H1 (cell line): ENCODE measurements around the gene POLE3. TPM values are rescaled to one million over a fixed set of nuclear protein-coding genes. Genes with fewer than 3 reads are reported as not detected.

Experiments used
- CTCF ChIA-PET: fragments of 300-600 bp; sonication (Branson Sonifier 250); formaldehyde crosslinking; loops from one replicate; lab custom pipeline; 2021; ENCODE audit not compliant: partially characterized antibody; lab: Charles Lee
- POLR2A ChIA-PET: fragments of 300-600 bp; sonication (Branson Sonifier 250); formaldehyde crosslinking; loops from one replicate; lab custom pipeline; 2021; ENCODE audit warnings: inconsistent platforms; ENCODE audit not compliant: partially characterized antibody; lab: Charles Lee
- DNase-seq, 2 experiments: peaks; one replicate each; pipeline versions ENCODE4 v3.0.0 to v3.0.0-alpha.2; 2010 to 2022; ENCODE audit warnings: low spot score in 2 of 2, low read depth in 1 of 2, mixed read lengths in 1 of 2
- FAIRE-seq: peaks from 2 replicates; lab custom pipeline; 2011; peaks lifted over from hg19 to GRCh38; lab: Jason Lieb, UNC
- H2AFZ ChIP-seq: 2 replicates; pipeline ENCODE4 v1.8.1; 2012; ENCODE audit warnings: low read length, inconsistent platforms
- H2AK5ac ChIP-seq: 2 replicates; pipeline ENCODE4 v1.6.1; 2013; ENCODE audit warnings: low read depth, low read length
- H2BK120ac ChIP-seq: replicated peaks from 2 replicates; pipeline ENCODE3; 2013; ENCODE audit warnings: low read depth, low read length, inconsistent platforms
- H2BK12ac ChIP-seq: 2 replicates; pipeline ENCODE4 v1.6.1; 2013; ENCODE audit warnings: low read depth, low read length
- H2BK15ac ChIP-seq: 2 replicates; pipeline ENCODE4 v1.6.1; 2013; ENCODE audit warnings: low read length
- H2BK20ac ChIP-seq: 2 replicates; pipeline ENCODE4 v1.6.1; 2013; ENCODE audit warnings: low read length
- H2BK5ac ChIP-seq: 2 replicates; pipeline ENCODE4 v1.6.1; 2013; ENCODE audit warnings: low read depth, low read length
- H3K14ac ChIP-seq: 2 replicates; pipeline ENCODE4 v1.6.1; 2013; ENCODE audit warnings: inconsistent platforms; ENCODE audit not compliant: insufficient read length
- H3K18ac ChIP-seq: 2 replicates; pipeline ENCODE4 v1.6.1; 2013; ENCODE audit warnings: low read length; ENCODE audit errors: extremely low read depth
- H3K23ac ChIP-seq: 2 replicates; pipeline ENCODE4 v1.6.1; 2013; ENCODE audit warnings: inconsistent platforms; ENCODE audit not compliant: insufficient read length
- H3K23me2 ChIP-seq: 2 replicates; pipeline ENCODE4 v1.6.1; 2013; ENCODE audit warnings: low read depth, low read length
- H3K27ac ChIP-seq: 2 replicates; pipeline ENCODE4 v1.6.1; 2011; ENCODE audit warnings: low read depth, low read length, inconsistent platforms
- H3K27me3 ChIP-seq, 4 experiments: replicated peaks in 1 of 4; 1 replicate in 1 of 4; 2 replicates in 3 of 4; pipeline versions ENCODE4 v1.6.1 to v1.8.1; 2011 to 2013; ENCODE audit warnings: low read length in 3 of 4, mild to moderate bottlenecking in 3 of 4, inconsistent platforms in 2 of 4, mixed read lengths in 2 of 4, moderate library complexity in 1 of 4; ENCODE audit not compliant: control insufficient read depth in 3 of 4, insufficient read depth in 3 of 4; ENCODE audit errors: extremely low read depth in 1 of 4
- H3K36me3 ChIP-seq, 4 experiments: 2 replicates each; pipeline versions ENCODE4 v1.6.1 to v1.8.1; 2011 to 2013; ENCODE audit warnings: mild to moderate bottlenecking in 4 of 4, low read length in 3 of 4, moderate library complexity in 2 of 4, control low read depth in 1 of 4, inconsistent platforms in 1 of 4; ENCODE audit not compliant: insufficient read depth in 4 of 4, control insufficient read depth in 2 of 4
- H3K4ac ChIP-seq: replicated peaks from 2 replicates; pipeline ENCODE3; 2013; ENCODE audit warnings: low read length, low read depth, mixed read lengths, inconsistent platforms; ENCODE audit not compliant: insufficient read length
- H3K4me1 ChIP-seq, 4 experiments: replicated peaks in 1 of 4; 1 replicate in 1 of 4; 2 replicates in 3 of 4; pipeline versions ENCODE4 v1.6.1 to v1.8.1; 2011 to 2013; ENCODE audit warnings: low read length in 3 of 4, inconsistent platforms in 2 of 4, mixed read lengths in 1 of 4; ENCODE audit not compliant: insufficient read depth in 4 of 4, control insufficient read depth in 3 of 4
- H3K4me2 ChIP-seq, 2 experiments: 2 replicates each; pipeline versions ENCODE4 v1.6.1 to v1.8.1; 2011 to 2013; ENCODE audit warnings: low read depth in 2 of 2, low read length in 2 of 2, control low read depth in 1 of 2, inconsistent platforms in 1 of 2, mild to moderate bottlenecking in 1 of 2; ENCODE audit not compliant: insufficient read depth in 1 of 2
- H3K4me3 ChIP-seq, 4 experiments: fragments of 200-600, 300-600 bp in 1 of 4; sonication (generic), shearing (Covaris generic), sonication (Bioruptor Twin) in 1 of 4; 2 replicates each; pipeline versions ENCODE4 v1.5.1 to v1.8.1; 2011 to 2016; ENCODE audit warnings: low read length in 4 of 4, low read depth in 3 of 4, control low read depth in 2 of 4, inconsistent platforms in 2 of 4, mild to moderate bottlenecking in 2 of 4, mixed read lengths in 1 of 4, moderate library complexity in 1 of 4; ENCODE audit not compliant: insufficient read depth in 2 of 4; ENCODE audit errors: extremely low read depth in 1 of 4
- H3K56ac ChIP-seq: replicated peaks from 2 replicates; pipeline ENCODE3; 2013; ENCODE audit warnings: low read depth, mild to moderate bottlenecking, mixed read lengths, low read length, inconsistent platforms; ENCODE audit not compliant: insufficient read length
- H3K79me1 ChIP-seq: 2 replicates; pipeline ENCODE4 v1.6.1; 2013; ENCODE audit warnings: low read depth, low read length, control low read depth
- H3K79me2 ChIP-seq, 2 experiments: 2 replicates each; pipeline versions ENCODE4 v1.6.1 to v1.8.1; 2012 to 2013; ENCODE audit warnings: low read length in 2 of 2, mild to moderate bottlenecking in 2 of 2, inconsistent platforms in 1 of 2; ENCODE audit not compliant: insufficient read depth in 2 of 2, control insufficient read depth in 1 of 2
- H3K9ac ChIP-seq, 4 experiments: replicated peaks in 1 of 4; 1 replicate in 1 of 4; 2 replicates in 3 of 4; pipeline versions ENCODE4 v1.6.1 to v1.8.1; 2011 to 2013; ENCODE audit warnings: low read depth in 3 of 4, low read length in 3 of 4, control low read depth in 2 of 4, mild to moderate bottlenecking in 2 of 4, moderate library complexity in 2 of 4, inconsistent platforms in 1 of 4; ENCODE audit errors: extremely low read depth in 1 of 4
- H3K9me3 ChIP-seq, 2 experiments: 2 replicates each; pipeline versions ENCODE4 v1.6.1 to v1.8.1; 2012 to 2013; ENCODE audit warnings: mild to moderate bottlenecking in 2 of 2, moderate library complexity in 2 of 2, control low read depth in 1 of 2, inconsistent platforms in 1 of 2, low read depth in 1 of 2, low read length in 1 of 2, mixed read lengths in 1 of 2; ENCODE audit not compliant: insufficient read depth in 2 of 2
- H4K20me1 ChIP-seq, 2 experiments: replicated peaks in 1 of 2; 2 replicates each; pipeline versions ENCODE3 to v1.8.1; 2011 to 2013; ENCODE audit warnings: inconsistent platforms in 2 of 2, low read length in 2 of 2, mild to moderate bottlenecking in 1 of 2; ENCODE audit not compliant: insufficient read depth in 2 of 2, control insufficient read depth in 1 of 2
- H4K5ac ChIP-seq: 2 replicates; pipeline ENCODE4 v1.6.1; 2013; ENCODE audit warnings: low read length, low read depth, mixed read lengths, inconsistent platforms; ENCODE audit not compliant: insufficient read length
- H4K8ac ChIP-seq: 2 replicates; pipeline ENCODE4 v1.8.0; 2013; ENCODE audit warnings: mild to moderate bottlenecking, moderate library complexity, low read length, inconsistent platforms; ENCODE audit not compliant: insufficient read depth; ENCODE audit errors: extremely low read depth
- H4K91ac ChIP-seq: replicated peaks from 2 replicates; pipeline ENCODE3; 2013; ENCODE audit warnings: low read length, mixed read lengths, inconsistent platforms; ENCODE audit not compliant: insufficient read length
- NANOG ChIP-seq: IDR thresholded peaks from 2 replicates; pipeline ENCODE4 v1.6.1; 2011; ENCODE audit warnings: low read length, low read depth, mild to moderate bottlenecking, inconsistent platforms; ENCODE audit not compliant: insufficient read depth, poor library complexity, severe bottlenecking
- NRF1 ChIP-seq: IDR thresholded peaks from 2 replicates; pipeline ENCODE4 v1.6.1; 2011; ENCODE audit warnings: mild to moderate bottlenecking, low read depth, low read length, improper control_type of control experiment
- USF2 ChIP-seq: IDR thresholded peaks from 2 replicates; pipeline ENCODE4 v1.6.1; 2011; ENCODE audit warnings: low read length, improper control_type of control experiment
- WGBS, 2 experiments: shearing (Covaris generic) in 1 of 2; methylation state at CpG; one replicate each; pipeline versions ENCODE4 v1.1.6 to v1.1.7; 2013 to 2015; ENCODE audit warnings: low lambda C conversion rate in 2 of 2, mixed read lengths in 2 of 2, inconsistent platforms in 1 of 2, low coverage in 1 of 2, missing lambda C conversion rate in 1 of 2; ENCODE audit not compliant: insufficient replicate concordance in 2 of 2, insufficient coverage in 1 of 2, insufficient read length in 1 of 2; ENCODE audit errors: extremely low coverage in 1 of 2, missing lambda C conversion rate in 1 of 2; 5-methylcytosine and 5-hydroxymethylcytosine counted together
- polyA plus RNA-seq, 7 experiments: library from polyadenylated mRNA; depleted of rRNA in 3 of 7; stranded (reverse) in 5 of 7; unstranded in 2 of 7; fragments of >200 nt in 5 of 7; fragments of 200-250 nt in 2 of 7; gene quantifications; 1 replicate in 5 of 7; 2 replicates in 1 of 7; 4 replicates in 1 of 7; pipeline versions ENCODE4 v1.2.1 to v1.2.3, GENCODE V29; 2011 to 2013; ENCODE audit warnings: missing spikeins in 2 of 7, mixed read lengths in 2 of 7
- total RNA-seq: library from RNA; stranded (reverse); fragmentation: NEBNext Ultra II Directional; extraction: Animal tissue kit (Norgen Biotek cat#: 25700); gene quantifications from 2 replicates; pipeline ENCODE4 v1.2.1, GENCODE V29; 2021

POLE3 gene
- total and polyA plus RNA-seq, 2 of the 8 experiments (the other 6 are each of a cell fraction or from before 2014, with no cell fraction given), result 52.7 to 77.3 TPM

GRCh38 chr9:113452113-113452605 is 41.7 kb upstream of the POLE3 start:
- FAIRE-seq (no peak), DNase-seq (no peak)
- H3K4me2 ChIP-seq, result no peak overlapping the region
- no peak overlapping the region for H3K4me3 ChIP-seq
- ChIA-PET POLR2A (interaction anchor here (1.7 kb wide), 1 partner anchor 14 kb away, joined by 6 read pairs; no protein-coding TSS in a partner anchor), CTCF (interaction anchor here (0.8 to 10.1 kb wide), 4 partner anchors 11 to 206 kb away, joined by 3 to 191 read pairs (median 78); partner anchors contain the start of gene RGS3)
- no peak overlapping the region for H3K23ac ChIP-seq
- H3K23me2 ChIP-seq, result peaks cover 2% of the 10 kb centered on the region; the same call in 1 of the 2 replicates
- no peak overlapping the region for H2BK12ac ChIP-seq
- H3K9me3 ChIP-seq, result no peaks in the 10 kb centered on the region
- H3K4ac ChIP-seq, result no peak overlapping the region
- H3K14ac ChIP-seq, result no peak overlapping the region
- no peaks in the 10 kb centered on the region for H3K79me1 ChIP-seq
- no peak overlapping the region for H3K56ac ChIP-seq
- H2BK15ac ChIP-seq, result no peak overlapping the region
- H3K4me1 ChIP-seq, result peaks cover 0 to 5% (median 2%) of the 10 kb centered on the region in 4 experiments; a peak in 5 of 7 replicates
- no peaks in the 10 kb centered on the region for H4K20me1 ChIP-seq
- no peak overlapping the region for H3K9ac ChIP-seq
- no peaks in the 10 kb centered on the region for H3K27me3 ChIP-seq
- H2AFZ ChIP-seq, result no peak overlapping the region
- no peak overlapping the region for H2BK20ac ChIP-seq
- 81% methylated on average over 4 of the region's 4 CpGs; no CpG with 5 or more reads in 1 of the 2 experiments for WGBS, 2 experiments
- H3K36me3 ChIP-seq, result no peaks in the 10 kb centered on the region
- H2BK5ac ChIP-seq, result no peak overlapping the region
- no peak overlapping the region for H4K5ac ChIP-seq
- H3K27ac ChIP-seq, result no peak overlapping the region
- no peaks in the 10 kb centered on the region for H3K79me2 ChIP-seq
- no peak overlapping the region; the same call in 1 of the 2 replicates for H4K8ac ChIP-seq
- TF ChIP-seq USF2 (no peak), NANOG (no peak), NRF1 (no peak)
- no peak overlapping the region for H2AK5ac ChIP-seq
- no peak overlapping the region for H3K18ac ChIP-seq
- no peak overlapping the region for H2BK120ac ChIP-seq
- no peak overlapping the region for H4K91ac ChIP-seq
